Activated CD8-positive, alpha-beta memory T cell treated with anti-CD3 and anti-CD28 coated beads for 36 hours (primary cell): ENCODE results near the gene ZNF512B. TPM values are rescaled to one million over a fixed set of nuclear protein-coding genes. Genes with fewer than 3 reads are reported as not detected.

Source experiments
- CTCF ChIA-PET: fragments of 350-600 bp; sonication (Branson Sonifier 250); formaldehyde crosslinking; loops from one replicate; lab custom pipeline; 2021; ENCODE audit warnings: antibody characterized with exemption; lab: Charles Lee
- POLR2A ChIA-PET: fragments of 350-600 bp; sonication (Branson Sonifier 250); formaldehyde crosslinking; loops from one replicate; lab custom pipeline; 2021; ENCODE audit warnings: antibody characterized with exemption; lab: Charles Lee
- total RNA-seq, 2 experiments: library from RNA; stranded (reverse); gene quantifications; one replicate each; pipeline ENCODE4 v1.2.3, GENCODE V29; 2021

ZNF512B gene
- total RNA-seq, 2 experiments from 2014 or later = 11.3 to 12.1 TPM

- POLR2A ChIA-PET = no interaction called here
- CTCF ChIA-PET = no interaction called here
Measured at GRCh38 chr20:63944078-63944941, 25.4 kb downstream of the ZNF512B start.

- POLR2A ChIA-PET = no interaction called here
Measured at GRCh38 chr20:63943808-63944077, 26.0 kb downstream of the ZNF512B start.

GRCh38 chr20:63942969-63943807 lies 26.5 kb downstream of the ZNF512B start:
- ChIA-PET CTCF (interaction anchor here (1.0 kb wide), 1 partner anchor 31 kb away, joined by 3 read pairs; no protein-coding TSS in a partner anchor), POLR2A (interaction anchor here (0.5 kb wide), 1 partner anchor 28 kb away, joined by 5 read pairs; no protein-coding TSS in a partner anchor)

More at GRCh38 chr20:63943808-63944077, 26.0 kb downstream of the ZNF512B start:
- CTCF ChIA-PET = no interaction called here

GRCh38 chr20:63942250-63942951 lies 27.3 kb downstream of the ZNF512B start:
- POLR2A ChIA-PET = interaction anchor here (0.6 kb wide), 1 partner anchor 69 kb away, joined by 4 read pairs; no protein-coding TSS in a partner anchor

GRCh38 chr20:63941282-63942081 lies 28.2 kb downstream of the ZNF512B start:
- CTCF ChIA-PET = interaction anchor here (0.7 kb wide), 1 partner anchor 76 kb away, joined by 3 read pairs; no protein-coding TSS in a partner anchor

More at GRCh38 chr20:63942250-63942951, 27.3 kb downstream of the ZNF512B start:
- CTCF ChIA-PET = interaction anchor here (0.7 to 1.0 kb wide), 2 partner anchors 32 to 75 kb away, joined by 3 read pairs; no protein-coding TSS in a partner anchor

GRCh38 chr20:63940472-63941266 lies 29.1 kb downstream of the ZNF512B start:
- ChIA-PET CTCF (no interaction called here), POLR2A (interaction anchor here (0.6 kb wide), 1 partner anchor 25 kb away, joined by 4 read pairs; no protein-coding TSS in a partner anchor)

More at GRCh38 chr20:63941282-63942081, 28.2 kb downstream of the ZNF512B start:
- POLR2A ChIA-PET = interaction anchor here (0.6 kb wide), 1 partner anchor 26 kb away, joined by 4 read pairs; no protein-coding TSS in a partner anchor

- CTCF ChIA-PET = no interaction called here
- POLR2A ChIA-PET = no interaction called here
Measured at GRCh38 chr20:63940071-63940471, 29.7 kb downstream of the ZNF512B start.

- POLR2A ChIA-PET = no interaction called here
- CTCF ChIA-PET = no interaction called here
Measured at GRCh38 chr20:63939061-63939935, 30.4 kb downstream of the ZNF512B start.

- ChIA-PET POLR2A (interaction anchor here (0.6 kb wide), 1 partner anchor 246 kb away, joined by 5 read pairs; no protein-coding TSS in a partner anchor), CTCF (no interaction called here)
Measured at GRCh38 chr20:63937596-63937995, 32.1 kb downstream of the ZNF512B start.

GRCh38 chr20:63935447-63935846 lies 34.3 kb downstream of the ZNF512B start:
- CTCF ChIA-PET = interaction anchor here (1.0 kb wide), 1 partner anchor 122 kb away, joined by 5 read pairs; no protein-coding TSS in a partner anchor
- POLR2A ChIA-PET = no interaction called here

GRCh38 chr20:63934271-63935068 lies 35.3 kb downstream of the ZNF512B start:
- ChIA-PET POLR2A (no interaction called here), CTCF (interaction anchor here (1.0 kb wide), 1 partner anchor 123 kb away, joined by 5 read pairs; no protein-coding TSS in a partner anchor)

- POLR2A ChIA-PET = interaction anchor here (0.5 kb wide), 1 partner anchor 32 kb away, joined by 4 read pairs; no protein-coding TSS in a partner anchor
- CTCF ChIA-PET = interaction anchor here (0.9 kb wide), 1 partner anchor 40 kb away, joined by 3 read pairs; no protein-coding TSS in a partner anchor
Measured at GRCh38 chr20:63933646-63934045, 36.1 kb downstream of the ZNF512B start.

GRCh38 chr20:63932606-63933160 lies 37.0 kb downstream of the ZNF512B start:
- ChIA-PET CTCF (interaction anchor here (0.6 to 0.9 kb wide), 2 partner anchors 41 to 279 kb away, joined by 3 to 4 read pairs; partner anchors contain the start of gene STMN3), POLR2A (no interaction called here)

GRCh38 chr20:63931735-63932134 lies 38.0 kb downstream of the ZNF512B start:
- CTCF ChIA-PET = no interaction called here
- POLR2A ChIA-PET = no interaction called here

GRCh38 chr20:63930971-63931553 lies 38.7 kb downstream of the ZNF512B start:
- CTCF ChIA-PET = no interaction called here
- POLR2A ChIA-PET = no interaction called here
